ENCODE results near the gene TMEM132D. TPM values are rescaled to one million over a fixed set of nuclear protein-coding genes. Genes with fewer than 3 reads are reported as not detected.
A peak's percentile ranks its signal among the peaks of the same experiment; 100 is the strongest.

Gene TMEM132D
- total RNA-seq, 1 donor from 2014 or later = not detected

DNA sequence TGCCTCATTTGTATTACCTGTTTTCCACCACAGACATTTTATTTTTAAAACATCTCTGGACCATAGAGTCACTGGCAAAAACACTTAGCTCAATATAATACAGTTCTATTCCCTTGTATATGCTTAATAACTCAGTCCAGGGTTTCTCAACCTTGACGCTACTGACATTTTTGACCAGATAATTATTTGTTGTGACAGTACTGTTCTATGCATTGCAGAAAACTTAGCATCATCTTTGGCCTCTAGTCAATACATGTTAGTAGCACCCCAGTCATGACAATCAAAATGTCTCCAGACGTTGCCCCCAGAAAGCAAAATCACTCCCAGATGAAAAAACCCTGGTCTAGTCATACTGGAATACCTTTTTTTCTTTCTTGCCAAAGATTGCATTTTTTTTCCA, 174.7 kb downstream of the TMEM132D start:
- no peaks in the 10 kb centered on the region for H3K9me3 ChIP-seq
- DNase-seq (ENCODE audit: extremely low spot score in 2 of 2) = no peak
- intact Hi-C loops (cut with DNase I) = no loop called here

DNA sequence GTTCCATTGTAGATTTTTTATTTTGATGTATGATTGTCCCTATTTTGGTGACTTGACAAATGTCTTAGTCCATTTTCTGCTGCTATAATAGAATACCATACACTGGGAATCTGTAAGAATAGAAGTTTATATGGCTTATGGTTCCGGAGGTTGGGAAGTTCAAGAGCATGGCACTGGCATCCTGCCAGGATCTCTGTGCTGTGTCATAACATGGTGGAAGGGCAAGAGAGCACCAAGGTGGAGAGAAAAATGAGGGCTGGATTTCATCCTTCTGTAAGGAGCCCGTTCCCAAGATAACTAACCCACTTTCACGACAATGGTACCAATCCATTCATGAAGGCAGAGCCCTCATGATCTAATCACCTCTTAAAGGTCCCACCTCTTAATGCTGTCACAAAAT, 176.7 kb downstream of the TMEM132D start:
- Histone ChIP-seq H3K27ac (no peak overlapping the region), H3K27me3 (no peaks in the 10 kb centered on the region), H3K9me3 (no peaks in the 10 kb centered on the region), H3K4me3 (no peak overlapping the region), H3K36me3 (no peaks in the 10 kb centered on the region), H3K4me1 (no peaks in the 10 kb centered on the region)
- intact Hi-C loops (cut with DNase I) = no loop called here
- peak in 1 of 2 donors; percentile 32 for DNase-seq (ENCODE audit: extremely low spot score in 2 of 2)
- TF ChIP-seq, protein P1, sequence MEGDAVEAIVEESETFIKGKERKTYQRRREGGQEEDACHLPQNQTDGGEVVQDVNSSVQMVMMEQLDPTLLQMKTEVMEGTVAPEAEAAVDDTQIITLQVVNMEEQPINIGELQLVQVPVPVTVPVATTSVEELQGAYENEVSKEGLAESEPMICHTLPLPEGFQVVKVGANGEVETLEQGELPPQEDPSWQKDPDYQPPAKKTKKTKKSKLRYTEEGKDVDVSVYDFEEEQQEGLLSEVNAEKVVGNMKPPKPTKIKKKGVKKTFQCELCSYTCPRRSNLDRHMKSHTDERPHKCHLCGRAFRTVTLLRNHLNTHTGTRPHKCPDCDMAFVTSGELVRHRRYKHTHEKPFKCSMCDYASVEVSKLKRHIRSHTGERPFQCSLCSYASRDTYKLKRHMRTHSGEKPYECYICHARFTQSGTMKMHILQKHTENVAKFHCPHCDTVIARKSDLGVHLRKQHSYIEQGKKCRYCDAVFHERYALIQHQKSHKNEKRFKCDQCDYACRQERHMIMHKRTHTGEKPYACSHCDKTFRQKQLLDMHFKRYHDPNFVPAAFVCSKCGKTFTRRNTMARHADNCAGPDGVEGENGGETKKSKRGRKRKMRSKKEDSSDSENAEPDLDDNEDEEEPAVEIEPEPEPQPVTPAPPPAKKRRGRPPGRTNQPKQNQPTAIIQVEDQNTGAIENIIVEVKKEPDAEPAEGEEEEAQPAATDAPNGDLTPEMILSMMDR (IDR thresholded peaks at IDR 0.05) = no peak
- TF ChIP-seq POLR2AphosphoS5 (IDR thresholded peaks at IDR 0.05; ENCODE audit: insufficient read depth in 1 of 2, low read depth in 1 of 2) (no peak), POLR2A (IDR thresholded peaks at IDR 0.05) (no peak)

More for the DNA sequence above, 174.7 kb downstream of the TMEM132D start:
- Histone ChIP-seq H3K4me3 (no peak overlapping the region), H3K4me1 (no peaks in the 10 kb centered on the region), H3K36me3 (no peaks in the 10 kb centered on the region), H3K27ac (no peak overlapping the region), H3K27me3 (no peaks in the 10 kb centered on the region)
- no peak for TF ChIP-seq POLR2AphosphoS5 (IDR thresholded peaks at IDR 0.05; ENCODE audit: insufficient read depth in 1 of 2, low read depth in 1 of 2)
- TF ChIP-seq POLR2A (IDR thresholded peaks at IDR 0.05) = no peak
- TF ChIP-seq, protein P1 (IDR thresholded peaks at IDR 0.05) = no peak

DNA sequence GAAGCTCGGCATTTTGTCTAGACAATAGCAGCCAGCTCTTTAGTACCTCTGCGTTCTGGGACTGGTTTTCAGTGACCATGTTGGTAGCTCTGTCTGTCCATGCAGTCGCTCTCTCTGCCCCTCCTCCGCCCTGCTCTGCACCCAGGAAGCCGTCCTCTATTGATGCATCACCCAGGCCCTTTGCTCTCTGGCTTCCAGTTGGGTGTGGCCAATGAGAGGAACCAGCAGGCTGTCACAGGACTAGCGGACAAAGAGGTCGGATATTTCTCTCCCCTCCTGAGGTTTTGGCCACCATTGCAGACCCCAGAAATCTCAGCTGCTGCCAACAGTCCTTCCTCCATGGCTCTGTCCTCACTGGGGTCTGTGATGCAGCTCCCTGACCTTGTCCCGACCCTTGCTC, 180.6 kb downstream of the TMEM132D start:
- Histone ChIP-seq H3K9me3 (no peaks in the 10 kb centered on the region), H3K4me1 (no peaks in the 10 kb centered on the region), H3K36me3 (no peaks in the 10 kb centered on the region), H3K4me3 (no peak overlapping the region), H3K27me3 (no peaks in the 10 kb centered on the region), H3K27ac (no peak overlapping the region)
- DNase-seq (ENCODE audit: extremely low spot score in 2 of 2) = peak in 1 of 2 donors; percentile 56
- intact Hi-C loops (cut with DNase I) = no loop called here
- no peak for TF ChIP-seq POLR2A (IDR thresholded peaks at IDR 0.05)
- TF ChIP-seq POLR2AphosphoS5 (IDR thresholded peaks at IDR 0.05; ENCODE audit: insufficient read depth in 1 of 2, low read depth in 1 of 2) = no peak
- TF ChIP-seq, protein P1 (IDR thresholded peaks at IDR 0.05) = no peak

- Histone ChIP-seq H3K4me3 (no peak overlapping the region), H3K27me3 (no peaks in the 10 kb centered on the region), H3K9me3 (no peaks in the 10 kb centered on the region), H3K36me3 (no peaks in the 10 kb centered on the region), H3K27ac (no peak overlapping the region), H3K4me1 (no peaks in the 10 kb centered on the region)
- no peak for DNase-seq (ENCODE audit: extremely low spot score in 2 of 2)
- intact Hi-C loops (cut with DNase I) = no loop called here
- TF ChIP-seq POLR2A (IDR thresholded peaks at IDR 0.05) = no peak
- TF ChIP-seq POLR2AphosphoS5 (IDR thresholded peaks at IDR 0.05; ENCODE audit: insufficient read depth in 1 of 2, low read depth in 1 of 2) = no peak
- TF ChIP-seq, protein P1 (IDR thresholded peaks at IDR 0.05) = no peak
Measured at GRCh38 chr12:129720618-129721017, 183.2 kb downstream of the TMEM132D start.

GRCh38 chr12:129719416-129719815, 184.4 kb downstream of the TMEM132D start:
- no peaks in the 10 kb centered on the region for H3K27me3 ChIP-seq
- no peaks in the 10 kb centered on the region for H3K4me1 ChIP-seq
- no peak overlapping the region for H3K27ac ChIP-seq
- TF ChIP-seq POLR2A (IDR thresholded peaks at IDR 0.05) (no peak), POLR2AphosphoS5 (IDR thresholded peaks at IDR 0.05; ENCODE audit: insufficient read depth in 1 of 2, low read depth in 1 of 2) (no peak)
- TF ChIP-seq, protein P1 (IDR thresholded peaks at IDR 0.05) = no peak
- intact Hi-C loops (cut with DNase I) = loop anchor here (5.0 kb wide), 1 partner anchor 562 kb away; no protein-coding TSS in a partner anchor
- no peaks in the 10 kb centered on the region for H3K36me3 ChIP-seq
- no peaks in the 10 kb centered on the region for H3K9me3 ChIP-seq
- H3K4me3 ChIP-seq = no peak overlapping the region
- DNase-seq (ENCODE audit: extremely low spot score in 2 of 2) = no peak

Data from vagina (tissue), 2 donors.